Activated B cell treated with CpG ODN at 0.5 μM for 24 hours (primary cell): Measurements from ENCODE around the gene NAA38. TPM values are rescaled to one million over a fixed set of nuclear protein-coding genes. Genes with fewer than 3 reads are reported as not detected.

Experiments used
- ATAC-seq: fragments of 200-7000 bp; cut with Tn5 transposase; one replicate; pipeline ENCODE4 v1.10.0; 2021; ENCODE audit warnings: low read depth, mild to moderate bottlenecking, moderate library complexity
- CTCF ChIA-PET: fragments of 350-600 bp; sonication (Branson Sonifier 250); formaldehyde crosslinking; loops from one replicate; lab custom pipeline; 2021; ENCODE audit warnings: antibody characterized with exemption; lab: Charles Lee
- POLR2A ChIA-PET: fragments of 350-600 bp; sonication (Branson Sonifier 250); formaldehyde crosslinking; loops from one replicate; lab custom pipeline; 2021; ENCODE audit warnings: antibody characterized with exemption; lab: Charles Lee
- DNase-seq: peaks from one replicate; pipeline ENCODE4 v3.0.0; 2022
- H3K27ac Mint-ChIP-seq: one replicate; pipeline ENCODE4 v1.8.0; 2020; ENCODE audit warnings: mixed read lengths
- H3K27me3 Mint-ChIP-seq: one replicate; pipeline ENCODE4 v1.8.0; 2021; ENCODE audit warnings: mixed read lengths
- H3K36me3 Mint-ChIP-seq: one replicate; pipeline ENCODE4 v1.8.0; 2021; ENCODE audit warnings: low read depth, mixed read lengths
- H3K4me1 Mint-ChIP-seq: one replicate; pipeline ENCODE4 v1.8.0; 2021; ENCODE audit warnings: mixed read lengths
- H3K4me3 Mint-ChIP-seq: one replicate; pipeline ENCODE4 v1.8.0; 2020; ENCODE audit warnings: mild to moderate bottlenecking, mixed read lengths
- H3K9me3 Mint-ChIP-seq: one replicate; pipeline ENCODE4 v1.8.0; 2020; ENCODE audit warnings: mixed read lengths
- intact Hi-C: fragments of 100-400 bp; cut with micrococcal nuclease; formaldehyde crosslinking; loops from one replicate; pipeline ENCODE4 v1.15.1; 2024
- total RNA-seq: library from RNA; stranded (reverse); gene quantifications from 2 replicates; pipeline ENCODE4 v1.2.3, GENCODE V29; 2022
- TF ChIP-seq, protein P1 (sequence below): fragments of 200-600 bp; IDR thresholded peaks from one replicate; pipeline ENCODE4 v1.8.0; 2022; ENCODE audit warnings: antibody characterized with exemption, mild to moderate bottlenecking

Gene NAA38
- total RNA-seq, 1 donor from 2014 or later = 36.0 TPM

DNA sequence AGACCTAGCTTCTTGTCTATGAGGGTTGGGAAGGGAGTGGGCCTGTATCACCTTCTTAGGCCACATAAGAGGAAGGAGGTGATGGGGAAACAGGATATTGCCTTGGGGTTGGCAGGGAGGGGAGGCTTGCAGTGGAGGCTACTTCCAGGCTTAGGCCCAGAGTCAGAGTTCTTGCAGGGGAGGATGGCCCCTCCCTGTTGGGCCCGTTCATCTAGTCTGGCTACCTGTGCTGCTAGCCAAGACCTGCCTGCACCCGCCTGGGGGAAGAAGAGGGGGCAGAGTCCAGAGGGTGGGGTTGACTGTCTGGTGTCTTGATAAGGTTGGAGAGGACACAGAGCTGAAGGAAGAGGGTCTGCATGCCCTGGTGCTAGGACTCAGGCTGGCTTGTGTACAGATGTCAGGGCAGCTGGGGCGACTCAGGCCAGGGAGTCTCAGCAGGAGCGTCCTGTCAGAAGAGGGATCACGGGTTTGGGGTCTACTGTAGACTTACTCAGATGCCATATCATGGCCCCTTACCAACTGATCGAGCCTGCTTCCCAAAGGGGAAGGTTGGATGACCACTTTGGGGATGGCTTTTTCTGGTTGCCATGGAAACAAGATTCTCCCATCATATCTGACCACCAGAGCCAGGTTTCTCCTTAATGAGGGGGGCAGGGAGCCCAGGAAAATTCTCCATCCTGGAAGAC is 18.0 kb downstream of the NAA38 start:
- intact Hi-C loops = no loop called here
- no peaks in the 10 kb centered on the region for H3K27me3 Mint-ChIP-seq
- ATAC-seq (no peak), DNase-seq (no peak)
- peaks cover 23% of the 10 kb centered on the region for H3K36me3 Mint-ChIP-seq
- peak overlapping the region; percentile 89 for H3K27ac Mint-ChIP-seq
- ChIA-PET CTCF (interaction anchor here (0.8 kb wide), 1 partner anchor 150 kb away, joined by 3 read pairs; no protein-coding TSS in a partner anchor), POLR2A (interaction anchor here (6.1 kb wide), 1 partner anchor 17 kb away, joined by 74 read pairs; the partner anchor contains the start of genes CYB5D1, NAA38 and TMEM88)
- H3K4me1 Mint-ChIP-seq = peaks cover 65% of the 10 kb centered on the region
- TF ChIP-seq, protein P1, sequence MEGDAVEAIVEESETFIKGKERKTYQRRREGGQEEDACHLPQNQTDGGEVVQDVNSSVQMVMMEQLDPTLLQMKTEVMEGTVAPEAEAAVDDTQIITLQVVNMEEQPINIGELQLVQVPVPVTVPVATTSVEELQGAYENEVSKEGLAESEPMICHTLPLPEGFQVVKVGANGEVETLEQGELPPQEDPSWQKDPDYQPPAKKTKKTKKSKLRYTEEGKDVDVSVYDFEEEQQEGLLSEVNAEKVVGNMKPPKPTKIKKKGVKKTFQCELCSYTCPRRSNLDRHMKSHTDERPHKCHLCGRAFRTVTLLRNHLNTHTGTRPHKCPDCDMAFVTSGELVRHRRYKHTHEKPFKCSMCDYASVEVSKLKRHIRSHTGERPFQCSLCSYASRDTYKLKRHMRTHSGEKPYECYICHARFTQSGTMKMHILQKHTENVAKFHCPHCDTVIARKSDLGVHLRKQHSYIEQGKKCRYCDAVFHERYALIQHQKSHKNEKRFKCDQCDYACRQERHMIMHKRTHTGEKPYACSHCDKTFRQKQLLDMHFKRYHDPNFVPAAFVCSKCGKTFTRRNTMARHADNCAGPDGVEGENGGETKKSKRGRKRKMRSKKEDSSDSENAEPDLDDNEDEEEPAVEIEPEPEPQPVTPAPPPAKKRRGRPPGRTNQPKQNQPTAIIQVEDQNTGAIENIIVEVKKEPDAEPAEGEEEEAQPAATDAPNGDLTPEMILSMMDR = no peak
- H3K4me3 Mint-ChIP-seq = peak overlapping the region; percentile 6
- H3K9me3 Mint-ChIP-seq = no peaks in the 10 kb centered on the region

DNA sequence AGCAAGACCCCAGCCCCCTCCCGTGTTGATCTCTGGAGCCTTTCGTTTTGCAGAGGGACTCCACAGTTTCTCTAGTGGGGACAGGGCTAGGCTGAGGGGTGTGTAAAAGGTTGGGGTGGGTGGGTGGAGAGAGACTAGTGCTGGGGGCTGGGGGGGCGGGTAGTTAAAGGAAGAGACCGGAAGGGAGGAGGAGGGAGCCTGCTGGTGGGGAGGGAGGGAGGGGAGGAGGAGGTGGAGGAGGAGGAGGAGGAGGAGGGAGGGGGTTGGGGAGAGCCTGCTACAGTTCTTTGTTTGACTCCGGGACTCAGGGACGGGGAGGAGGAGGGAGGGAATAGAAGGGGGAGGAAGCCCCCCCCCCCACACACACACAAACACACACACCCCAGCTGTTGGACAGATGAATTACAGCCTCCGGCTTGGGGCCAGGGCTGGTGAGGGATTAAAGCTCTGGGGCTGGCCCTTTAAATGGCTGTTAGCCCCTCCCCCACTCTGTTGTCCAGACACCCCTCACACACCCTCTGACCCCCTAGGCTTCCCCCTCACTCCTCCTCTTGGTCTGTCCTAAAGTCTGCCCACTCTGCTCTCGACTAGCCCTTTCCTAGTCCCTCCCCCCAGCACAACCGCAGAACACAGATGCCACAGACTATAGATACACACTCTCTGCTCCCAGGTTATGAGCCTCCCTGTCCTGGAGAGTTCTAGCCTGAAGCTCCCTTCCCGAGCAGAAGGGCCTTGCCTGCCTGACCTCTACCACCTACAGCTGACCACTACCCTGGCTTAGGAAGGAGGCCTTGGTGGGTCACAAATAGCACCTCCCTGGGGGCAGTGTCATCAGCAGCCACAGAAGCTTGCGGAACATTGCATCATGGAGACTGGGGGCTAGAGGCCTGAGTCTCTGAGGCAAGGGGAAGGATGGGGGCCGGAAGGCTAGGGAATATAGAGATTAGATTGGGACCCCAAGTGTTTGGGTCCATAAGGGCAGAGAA is 19.0 kb downstream of the NAA38 start:
- ChIA-PET CTCF (interaction anchor here (0.8 to 1.2 kb wide), 3 partner anchors 95 to 151 kb away, joined by 3 to 4 read pairs (median 3); no protein-coding TSS in a partner anchor), POLR2A (interaction anchor here (0.5 to 6.1 kb wide), 4 partner anchors 12 to 493 kb away, joined by 3 to 74 read pairs (median 4); partner anchors contain the start of genes CYB5D1, NAA38 and TMEM88)
- H3K36me3 Mint-ChIP-seq = peaks cover 18% of the 10 kb centered on the region
- no peaks in the 10 kb centered on the region for H3K27me3 Mint-ChIP-seq
- peak overlapping the region; percentile 89 for H3K27ac Mint-ChIP-seq
- peaks cover 66% of the 10 kb centered on the region for H3K4me1 Mint-ChIP-seq
- TF ChIP-seq, protein P1 = no peak
- no peaks in the 10 kb centered on the region for H3K9me3 Mint-ChIP-seq
- peak overlapping the region; percentile 86 for H3K4me3 Mint-ChIP-seq
- intact Hi-C loops = no loop called here
- no peak for DNase-seq
- ATAC-seq = no peak

DNA sequence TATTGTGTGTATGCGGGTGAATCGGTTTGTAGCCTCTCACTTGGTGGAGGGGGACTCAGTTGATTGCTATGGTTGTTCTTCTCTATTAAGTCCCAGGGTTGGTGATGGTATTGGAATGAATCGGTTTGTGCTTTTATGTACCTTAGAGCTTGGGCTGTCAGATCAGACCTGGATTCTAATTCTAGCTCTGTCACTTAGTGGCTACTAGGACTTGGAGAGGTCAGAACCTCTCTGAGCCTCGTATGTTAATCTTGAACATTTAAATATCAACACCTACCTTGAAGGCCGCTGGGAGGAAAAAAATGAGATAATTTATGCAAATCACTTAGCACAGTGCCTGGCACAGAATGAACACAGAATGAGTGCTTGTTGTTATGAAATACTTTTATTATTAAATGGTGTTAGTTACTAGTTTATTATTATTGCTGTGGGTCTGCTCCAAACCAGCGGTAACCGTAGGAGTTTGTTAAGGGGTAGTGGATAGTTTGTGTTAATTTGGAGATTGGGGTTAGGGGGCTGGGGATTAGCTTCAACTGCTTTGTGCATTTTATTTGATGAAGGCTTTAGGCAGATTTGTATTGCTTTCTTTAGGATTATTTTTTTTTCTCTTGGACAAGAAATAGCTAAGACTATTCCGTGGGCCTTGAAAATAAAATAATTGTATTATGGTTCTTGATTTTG is 19.8 kb downstream of the NAA38 start:
- DNase-seq (no peak), ATAC-seq (no peak)
- CTCF ChIA-PET = interaction anchor here (1.0 to 1.2 kb wide), 2 partner anchors 94 to 151 kb away, joined by 3 to 4 read pairs; no protein-coding TSS in a partner anchor
- peaks cover 11% of the 10 kb centered on the region for H3K36me3 Mint-ChIP-seq
- POLR2A ChIA-PET = interaction anchor here (1.1 to 6.1 kb wide), 4 partner anchors 13 to 151 kb away, joined by 3 to 74 read pairs (median 16); partner anchors contain the start of genes CYB5D1, NAA38, TMEM88 and TP53
- peaks cover 69% of the 10 kb centered on the region for H3K4me1 Mint-ChIP-seq
- peak overlapping the region; percentile 86 for H3K4me3 Mint-ChIP-seq
- H3K27ac Mint-ChIP-seq = peak overlapping the region; percentile 87
- no peaks in the 10 kb centered on the region for H3K9me3 Mint-ChIP-seq
- TF ChIP-seq, protein P1 = no peak
- peaks cover under 1% of the 10 kb centered on the region for H3K27me3 Mint-ChIP-seq
- intact Hi-C loops = no loop called here

DNA sequence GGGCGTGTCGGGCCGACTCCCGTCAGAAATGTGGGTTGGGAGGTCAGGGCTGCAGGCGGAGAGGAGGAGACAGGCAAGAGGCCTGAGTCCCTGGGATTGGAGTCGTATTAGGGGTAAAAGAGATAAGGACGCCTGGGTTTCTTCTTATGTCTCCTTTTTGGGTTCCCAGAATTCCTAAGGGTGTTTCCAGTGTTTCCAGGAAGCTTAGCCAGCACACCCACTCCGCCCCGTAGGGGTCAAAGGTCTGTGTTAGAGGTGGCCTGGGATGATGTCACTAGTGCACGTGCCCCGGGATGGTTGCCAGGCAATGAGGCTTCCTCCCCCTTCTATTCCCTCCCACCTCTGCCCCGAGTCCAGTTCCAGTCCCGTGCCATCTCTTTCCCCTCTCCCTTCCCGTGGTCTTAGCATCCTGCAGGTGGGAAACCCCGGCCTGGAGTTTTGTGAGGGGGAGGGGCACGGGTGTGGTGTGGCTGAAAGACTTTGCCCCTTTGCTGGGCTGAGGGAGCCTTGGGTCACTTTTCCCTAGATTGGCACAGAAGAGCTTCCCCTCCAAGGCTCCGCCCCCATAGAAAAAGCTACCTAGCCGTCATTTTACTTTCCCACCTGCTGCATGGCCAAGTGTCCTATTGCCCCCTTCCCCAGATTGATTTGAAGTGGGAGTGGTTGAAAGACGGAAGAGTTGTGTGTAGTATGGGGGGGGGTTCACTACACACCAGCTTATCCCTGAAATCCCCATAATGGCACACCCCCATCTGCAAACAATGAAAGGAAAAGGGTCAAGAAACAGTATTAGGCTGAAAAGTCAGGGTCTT is 20.6 kb downstream of the NAA38 start:
- H3K27me3 Mint-ChIP-seq = peaks cover 5% of the 10 kb centered on the region
- peaks cover 11% of the 10 kb centered on the region for H3K36me3 Mint-ChIP-seq
- H3K27ac Mint-ChIP-seq = peak overlapping the region; percentile 87
- peaks cover 66% of the 10 kb centered on the region for H3K4me1 Mint-ChIP-seq
- ATAC-seq (no peak), DNase-seq (no peak)
- intact Hi-C loops = no loop called here
- TF ChIP-seq, protein P1 = no peak
- H3K4me3 Mint-ChIP-seq = peak overlapping the region; percentile 86
- no peaks in the 10 kb centered on the region for H3K9me3 Mint-ChIP-seq
- ChIA-PET CTCF (interaction anchor here (0.7 kb wide), 1 partner anchor 92 kb away, joined by 3 read pairs; no protein-coding TSS in a partner anchor), POLR2A (interaction anchor here (0.8 to 6.1 kb wide), 6 partner anchors 8 to 411 kb away, joined by 3 to 74 read pairs (median 16); partner anchors contain the start of genes CTC1, CYB5D1, NAA38 and TMEM88)
